Measurements from ENCODE around the gene VTA1.
A peak's percentile ranks its signal among the peaks of the same experiment; 100 is the strongest.
"Not testable (repeated sequence)": the region's sequence is repeated elsewhere in the genome, so short reads cannot be mapped to it uniquely, and the experiment has no call there.

Gene VTA1, protein sequence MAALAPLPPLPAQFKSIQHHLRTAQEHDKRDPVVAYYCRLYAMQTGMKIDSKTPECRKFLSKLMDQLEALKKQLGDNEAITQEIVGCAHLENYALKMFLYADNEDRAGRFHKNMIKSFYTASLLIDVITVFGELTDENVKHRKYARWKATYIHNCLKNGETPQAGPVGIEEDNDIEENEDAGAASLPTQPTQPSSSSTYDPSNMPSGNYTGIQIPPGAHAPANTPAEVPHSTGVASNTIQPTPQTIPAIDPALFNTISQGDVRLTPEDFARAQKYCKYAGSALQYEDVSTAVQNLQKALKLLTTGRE

GRCh38 chr6:142146828-142147662, at the start of gene VTA1, which contains the start of gene NMBR:
VTA1 (plus strand) TSS chr6:142147263; CDS start chr6:142147288, 25 bp downstream.
NMBR (minus strand) TSS chr6:142147122; CDS start chr6:142088658, 58,464 bp downstream.
- peak; percentile 87 to 91 for DNase-seq (ENCODE audit: extremely low read depth in 1 of 2, low read depth in 1 of 2)

- not testable (repeated sequence) for DNase-seq (ENCODE audit: extremely low read depth in 1 of 2, low read depth in 1 of 2)
Measured at GRCh38 chr6:142104820-142105219, 42.2 kb upstream of the VTA1 start.

DNA sequence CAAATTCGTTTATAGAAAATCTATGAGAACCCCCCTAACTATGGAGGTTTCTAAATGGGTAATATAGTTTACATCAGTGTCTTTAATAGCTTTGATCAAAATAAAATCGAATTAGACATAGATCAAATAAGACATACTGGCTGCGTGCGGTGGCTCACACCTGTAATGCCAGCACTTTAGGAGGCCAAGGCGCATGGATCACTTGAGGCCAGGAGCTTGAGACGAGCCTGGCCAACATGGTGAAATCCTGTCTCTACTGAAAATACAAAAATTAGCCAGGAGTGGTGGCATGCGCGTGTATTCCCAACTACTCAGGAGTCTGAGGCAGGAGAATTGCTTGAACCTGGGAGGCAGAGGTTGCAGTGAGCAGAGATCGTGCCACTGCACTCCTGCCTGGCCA, 36.2 kb upstream of the VTA1 start:
- DNase-seq (ENCODE audit: extremely low read depth in 1 of 2, low read depth in 1 of 2) = not testable (repeated sequence)

- peak; percentile 19 to 49 for DNase-seq (ENCODE audit: extremely low read depth in 1 of 2, low read depth in 1 of 2)
Measured at GRCh38 chr6:142112451-142113061, 34.5 kb upstream of the VTA1 start.

GRCh38 chr6:142117366-142117765, 29.7 kb upstream of the VTA1 start:
- DNase-seq (ENCODE audit: extremely low read depth in 1 of 2, low read depth in 1 of 2) = no peak

- DNase-seq (ENCODE audit: extremely low read depth in 1 of 2, low read depth in 1 of 2) = no peak
Measured at GRCh38 chr6:142118328-142118727, 28.7 kb upstream of the VTA1 start.

DNA sequence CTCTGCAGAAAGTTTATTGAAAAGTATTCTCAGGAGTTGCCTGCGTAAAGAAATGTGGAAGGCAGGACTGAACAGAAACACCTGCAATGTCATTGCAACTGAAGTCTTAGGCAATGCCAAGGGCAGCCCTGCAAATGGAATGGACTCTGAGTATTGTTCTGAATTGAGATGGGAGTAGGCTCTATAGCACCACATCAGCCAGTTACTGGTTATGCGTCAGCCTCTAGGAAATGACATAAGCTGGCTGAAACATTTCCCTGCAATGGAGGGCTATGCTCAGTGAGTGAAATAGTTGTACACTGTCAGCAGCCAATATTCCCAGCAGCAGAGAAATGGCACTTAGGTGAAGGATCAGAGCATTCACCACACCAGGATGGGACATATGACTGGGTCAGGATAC, 28.1 kb upstream of the VTA1 start:
- DNase-seq (ENCODE audit: extremely low read depth in 1 of 2, low read depth in 1 of 2) = no peak

DNA sequence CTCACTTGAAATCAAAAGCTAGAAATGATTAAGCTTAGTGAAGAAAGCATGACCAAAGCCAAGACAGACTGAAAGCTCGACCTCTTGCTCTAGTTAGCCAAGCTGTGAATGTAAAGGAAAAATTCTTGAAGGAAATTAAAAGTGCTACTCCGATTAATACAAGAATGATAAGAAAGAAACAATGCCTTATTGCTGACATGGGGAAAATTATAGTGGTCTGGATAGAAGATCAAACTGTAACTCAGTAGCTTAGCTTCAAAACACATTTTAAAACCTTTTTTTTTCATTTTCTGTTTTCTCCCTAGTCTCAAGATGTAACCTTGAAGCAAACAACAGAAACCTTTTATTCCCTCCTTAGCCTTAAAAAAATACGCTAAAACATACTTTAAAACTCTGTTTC, 25.7 kb upstream of the VTA1 start:
- DNase-seq (ENCODE audit: extremely low read depth in 1 of 2, low read depth in 1 of 2) = no peak

DNA sequence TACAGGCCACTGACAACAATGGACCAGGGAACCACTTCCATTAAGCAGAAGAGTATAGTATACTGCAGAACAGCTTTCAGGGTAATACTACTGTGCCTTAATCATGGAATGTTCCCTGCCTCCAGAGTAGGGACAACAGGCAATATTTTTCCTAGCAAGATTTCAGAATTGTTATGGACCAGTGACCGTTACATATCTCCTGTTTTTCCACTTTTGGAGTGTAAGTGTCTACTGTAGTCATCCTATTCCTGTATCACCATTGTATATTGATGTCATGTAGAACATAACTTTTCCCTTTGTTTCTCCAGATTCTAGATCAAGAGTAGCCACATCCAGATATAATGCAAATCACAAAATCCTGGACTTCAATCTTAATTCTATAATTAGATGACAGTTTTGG, 16.2 kb upstream of the VTA1 start:
- DNase-seq (ENCODE audit: extremely low read depth in 1 of 2, low read depth in 1 of 2) = no peak

- DNase-seq (ENCODE audit: extremely low read depth in 1 of 2, low read depth in 1 of 2) = no peak
Measured at GRCh38 chr6:142132625-142133024, 14.4 kb upstream of the VTA1 start, which contains the start of gene GJE1. GJE1 (plus strand) TSS chr6:142132925; CDS start chr6:142133159, 234 bp downstream.

DNA sequence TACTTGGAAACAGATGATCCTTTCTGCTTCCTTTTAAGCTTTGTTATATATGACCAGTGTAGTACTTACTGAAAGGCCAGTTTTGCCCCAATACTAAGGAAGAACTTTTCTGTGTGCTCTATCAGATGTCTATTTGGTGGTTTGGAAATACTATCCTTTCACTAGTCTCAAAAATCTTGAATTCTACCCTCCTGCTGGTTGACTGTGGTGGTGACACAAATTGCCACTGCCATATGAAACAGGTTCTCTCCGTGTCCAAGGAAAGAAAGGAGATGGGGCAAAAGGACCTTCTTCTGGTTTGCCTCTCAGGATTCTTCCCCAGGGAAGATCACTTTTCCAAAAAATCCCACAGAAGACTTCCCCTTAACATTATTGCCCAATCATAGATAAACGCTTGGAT, 8.2 kb upstream of the VTA1 start:
- DNase-seq (ENCODE audit: extremely low read depth in 1 of 2, low read depth in 1 of 2) = no peak

GRCh38 chr6:142141531-142141930, 5.5 kb upstream of the VTA1 start:
- not testable (repeated sequence) for DNase-seq (ENCODE audit: extremely low read depth in 1 of 2, low read depth in 1 of 2)

DNA sequence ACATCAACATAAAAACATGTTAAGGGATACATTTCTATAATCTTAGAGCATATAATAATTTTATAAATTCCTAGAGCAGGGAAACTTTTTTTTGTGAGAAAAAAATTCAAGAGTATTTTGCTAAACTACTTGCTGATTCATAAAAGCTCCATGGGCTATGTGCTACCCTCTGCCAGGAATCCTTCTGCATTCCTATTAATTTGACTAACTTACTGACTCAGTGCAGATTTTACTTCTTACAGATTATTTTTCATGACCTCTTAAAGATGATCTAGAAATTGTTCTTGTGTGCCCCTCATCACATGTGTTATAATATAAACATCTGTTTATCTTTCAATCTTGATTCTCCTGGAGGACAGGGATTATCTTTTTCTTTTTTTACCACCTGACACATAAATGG, 5.7 kb downstream of the VTA1 start:
- DNase-seq (ENCODE audit: extremely low read depth in 1 of 2, low read depth in 1 of 2) = no peak

GRCh38 chr6:142153196-142153595, 6.1 kb downstream of the VTA1 start:
- DNase-seq (ENCODE audit: extremely low read depth in 1 of 2, low read depth in 1 of 2) = no peak

DNA sequence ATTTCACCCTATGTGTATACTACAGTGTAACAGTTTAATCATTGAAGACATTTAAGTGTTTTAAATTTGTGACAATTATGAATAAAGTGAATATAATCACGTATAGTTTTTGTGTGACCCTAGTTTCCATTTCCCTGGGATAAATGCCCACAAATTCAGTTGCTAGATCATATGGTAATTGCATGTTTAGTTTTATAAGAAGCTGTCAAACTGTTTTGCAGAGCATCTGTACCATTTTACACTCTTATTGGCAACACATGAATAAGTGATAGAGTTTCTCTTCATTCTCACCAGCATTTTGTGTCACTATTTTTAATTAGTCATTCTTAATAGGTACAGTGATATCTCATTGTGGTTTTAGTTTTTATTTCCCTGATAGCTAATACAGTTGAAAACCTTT, 7.3 kb downstream of the VTA1 start:
- DNase-seq (ENCODE audit: extremely low read depth in 1 of 2, low read depth in 1 of 2) = no peak

DNA sequence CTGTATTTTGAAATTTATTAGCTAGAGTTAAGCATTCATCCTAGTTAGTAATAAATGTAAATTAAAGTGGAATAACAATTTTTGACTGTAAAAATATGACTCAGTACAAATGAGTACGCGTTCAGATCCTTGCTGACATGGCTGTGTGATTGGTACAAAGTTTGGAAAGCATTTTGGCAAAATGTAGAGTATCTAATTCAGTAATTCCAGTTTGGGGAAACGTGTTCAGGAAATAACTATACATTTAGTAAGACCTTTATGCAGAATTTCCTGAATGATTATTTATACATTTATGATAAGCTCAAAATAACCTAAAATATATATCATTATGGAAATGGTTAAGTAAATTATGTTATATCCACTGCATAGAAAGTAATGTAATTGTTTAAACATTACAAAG, 8.0 kb downstream of the VTA1 start:
- DNase-seq (ENCODE audit: extremely low read depth in 1 of 2, low read depth in 1 of 2) = no peak

- no peak for DNase-seq (ENCODE audit: extremely low read depth in 1 of 2, low read depth in 1 of 2)
Measured at GRCh38 chr6:142155895-142156757, 9.1 kb downstream of the VTA1 start.

- not testable (repeated sequence) for DNase-seq (ENCODE audit: extremely low read depth in 1 of 2, low read depth in 1 of 2)
Measured at GRCh38 chr6:142156758-142157068, 9.7 kb downstream of the VTA1 start.

DNA sequence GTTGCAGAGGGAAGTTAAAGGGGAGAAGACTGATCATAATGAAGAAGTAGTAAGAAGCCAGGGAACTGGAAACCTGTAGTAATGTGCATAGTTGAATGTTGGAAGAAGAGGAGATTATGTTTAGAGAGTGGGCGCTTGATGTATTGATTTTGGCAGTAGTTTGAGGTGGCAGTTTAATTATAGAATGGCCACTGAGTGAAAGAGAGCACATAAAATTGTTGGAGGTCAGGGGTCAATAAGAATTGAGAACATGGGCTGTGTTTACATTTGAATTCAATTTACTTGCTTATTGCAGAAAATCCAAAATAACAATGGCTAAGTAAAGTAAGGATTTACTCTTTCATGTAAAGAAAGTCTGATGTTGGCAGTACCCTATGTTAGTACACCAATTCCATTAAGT, 15.7 kb downstream of the VTA1 start:
- DNase-seq (ENCODE audit: extremely low read depth in 1 of 2, low read depth in 1 of 2) = no peak

DNA sequence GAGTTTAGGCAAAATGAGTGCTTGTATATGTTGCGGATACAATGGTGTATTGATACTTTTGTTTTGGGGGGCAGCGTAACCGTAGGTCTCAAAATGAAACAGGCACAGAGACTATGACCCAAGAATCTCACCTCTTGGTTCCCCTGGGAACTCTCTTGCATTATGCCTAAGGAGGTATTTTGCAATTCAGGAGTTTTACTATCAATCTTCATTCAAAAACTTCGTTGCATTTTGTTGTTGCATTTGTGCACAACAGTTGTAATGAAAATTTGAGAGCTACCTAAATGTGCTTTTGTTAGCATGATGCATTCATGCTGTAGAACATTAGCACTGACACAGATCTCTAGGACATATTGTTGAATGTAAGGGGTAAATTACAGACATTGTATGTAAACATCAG, 18.2 kb downstream of the VTA1 start:
- no peak for DNase-seq (ENCODE audit: extremely low read depth in 1 of 2, low read depth in 1 of 2)

- DNase-seq (ENCODE audit: extremely low read depth in 1 of 2, low read depth in 1 of 2) = no peak
Measured at GRCh38 chr6:142167071-142167470, 20.0 kb downstream of the VTA1 start.
